Choroid plexus epithelial cell (primary cell): ENCODE measurements around the gene SORL1-AS1.

Experiments used
- DNase-seq: peaks from one replicate; pipeline ENCODE4 v3.0.0-alpha.2; 2010; ENCODE audit warnings: low read depth
- H3K4me3 ChIP-seq: 2 replicates; pipeline ENCODE4 v1.5.1; 2011; ENCODE audit warnings: low read depth, mild to moderate bottlenecking, control low read depth, low read length, moderate library complexity
- TF ChIP-seq, protein P1 (sequence below): conservative IDR thresholded peaks from 2 replicates; pipeline ENCODE4 v1.5.1; 2011; ENCODE audit warnings: low read depth, mild to moderate bottlenecking, control low read depth, inconsistent platforms, low read length, moderate library complexity

Gene SORL1-AS1

DNA sequence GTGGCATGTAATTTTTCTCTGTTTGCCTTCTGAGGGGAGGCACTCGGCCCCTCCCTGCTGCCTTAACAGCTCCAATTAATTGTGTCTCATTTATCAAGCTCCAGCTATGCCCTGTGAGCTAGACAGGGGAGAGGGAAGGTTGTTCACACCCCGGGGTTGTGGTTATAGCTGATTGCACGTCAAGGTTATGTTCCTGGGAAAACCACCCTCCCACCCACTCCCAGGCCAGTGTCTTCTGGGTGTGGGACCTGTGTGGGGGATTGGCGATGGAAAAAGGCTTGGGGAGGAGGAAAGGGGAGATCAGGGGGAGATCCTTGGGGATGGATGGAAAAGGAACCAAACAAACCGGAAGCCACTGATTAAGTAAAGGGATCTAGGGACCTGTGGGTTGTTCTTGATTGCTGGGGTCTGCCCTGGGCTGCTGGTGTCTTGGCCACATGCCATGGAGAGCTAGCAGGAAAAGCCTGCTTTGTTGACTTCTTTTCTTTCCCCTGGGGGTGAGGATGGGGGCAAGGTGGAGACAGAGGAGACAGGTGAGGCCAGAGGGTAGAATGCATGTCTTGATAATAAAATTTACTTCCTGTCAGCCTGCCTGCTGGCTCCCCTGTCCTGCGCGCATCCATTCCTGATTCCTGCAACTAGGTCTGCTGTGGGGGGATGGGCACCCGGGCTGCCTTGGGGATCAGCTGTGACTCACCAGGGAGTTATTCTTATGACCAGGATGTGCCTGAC lies 13.5 kb upstream of the SORL1-AS1 start:
- DNase-seq = peak; percentile 87
- TF ChIP-seq, protein P1, sequence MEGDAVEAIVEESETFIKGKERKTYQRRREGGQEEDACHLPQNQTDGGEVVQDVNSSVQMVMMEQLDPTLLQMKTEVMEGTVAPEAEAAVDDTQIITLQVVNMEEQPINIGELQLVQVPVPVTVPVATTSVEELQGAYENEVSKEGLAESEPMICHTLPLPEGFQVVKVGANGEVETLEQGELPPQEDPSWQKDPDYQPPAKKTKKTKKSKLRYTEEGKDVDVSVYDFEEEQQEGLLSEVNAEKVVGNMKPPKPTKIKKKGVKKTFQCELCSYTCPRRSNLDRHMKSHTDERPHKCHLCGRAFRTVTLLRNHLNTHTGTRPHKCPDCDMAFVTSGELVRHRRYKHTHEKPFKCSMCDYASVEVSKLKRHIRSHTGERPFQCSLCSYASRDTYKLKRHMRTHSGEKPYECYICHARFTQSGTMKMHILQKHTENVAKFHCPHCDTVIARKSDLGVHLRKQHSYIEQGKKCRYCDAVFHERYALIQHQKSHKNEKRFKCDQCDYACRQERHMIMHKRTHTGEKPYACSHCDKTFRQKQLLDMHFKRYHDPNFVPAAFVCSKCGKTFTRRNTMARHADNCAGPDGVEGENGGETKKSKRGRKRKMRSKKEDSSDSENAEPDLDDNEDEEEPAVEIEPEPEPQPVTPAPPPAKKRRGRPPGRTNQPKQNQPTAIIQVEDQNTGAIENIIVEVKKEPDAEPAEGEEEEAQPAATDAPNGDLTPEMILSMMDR = no peak
- H3K4me3 ChIP-seq = no peak overlapping the region

DNA sequence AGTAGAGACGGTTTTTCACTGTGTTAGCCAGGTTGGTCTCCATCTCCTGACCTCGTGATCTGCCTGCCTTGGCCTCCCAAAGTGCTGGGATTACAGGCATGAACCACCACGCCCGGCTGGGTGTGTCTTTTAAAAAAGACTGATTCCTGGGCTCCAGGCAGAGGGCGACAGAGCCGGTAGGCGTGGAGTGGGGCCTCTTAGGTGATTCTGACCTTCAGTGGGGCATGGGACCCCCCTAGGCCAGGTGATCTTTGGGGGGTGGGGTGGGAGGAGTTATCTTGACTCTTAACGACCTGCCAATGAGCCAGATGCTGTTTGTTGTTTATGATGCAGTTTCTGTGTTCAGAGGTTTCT lies 12.9 kb upstream of the SORL1-AS1 start:
- no peak overlapping the region for H3K4me3 ChIP-seq
- TF ChIP-seq, protein P1 = no peak
- no peak for DNase-seq

DNA sequence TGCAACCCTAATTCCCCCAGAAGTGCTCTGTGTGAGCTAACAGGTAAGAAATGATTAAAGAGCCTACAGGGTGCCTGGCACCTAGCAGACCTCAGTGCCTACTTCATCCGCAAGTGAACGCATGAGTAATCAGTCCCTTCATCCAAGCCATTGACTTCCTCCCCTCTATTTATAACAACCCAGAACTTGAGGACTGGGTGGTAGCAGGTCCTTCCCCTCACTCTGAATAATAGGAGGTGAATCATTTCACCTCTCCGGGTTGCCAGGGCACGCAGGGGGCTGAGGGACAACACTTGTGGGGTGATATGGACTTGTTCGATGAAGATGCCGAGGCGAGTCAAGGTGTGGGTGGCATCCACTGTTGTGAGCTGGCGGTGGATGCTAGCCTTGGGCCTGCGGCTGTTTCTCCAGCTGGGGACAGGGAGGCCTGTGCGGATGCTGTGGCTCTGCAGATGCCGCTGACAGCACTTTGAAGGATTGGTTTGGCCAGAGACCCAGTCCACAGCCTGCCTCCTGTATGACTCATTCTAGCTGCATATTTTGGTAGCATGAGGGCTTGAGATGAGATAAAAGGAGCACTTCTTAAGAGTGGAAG lies 11.7 kb upstream of the SORL1-AS1 start:
- TF ChIP-seq, protein P1 = no peak
- H3K4me3 ChIP-seq = no peak overlapping the region
- DNase-seq = peak; percentile 93

DNA sequence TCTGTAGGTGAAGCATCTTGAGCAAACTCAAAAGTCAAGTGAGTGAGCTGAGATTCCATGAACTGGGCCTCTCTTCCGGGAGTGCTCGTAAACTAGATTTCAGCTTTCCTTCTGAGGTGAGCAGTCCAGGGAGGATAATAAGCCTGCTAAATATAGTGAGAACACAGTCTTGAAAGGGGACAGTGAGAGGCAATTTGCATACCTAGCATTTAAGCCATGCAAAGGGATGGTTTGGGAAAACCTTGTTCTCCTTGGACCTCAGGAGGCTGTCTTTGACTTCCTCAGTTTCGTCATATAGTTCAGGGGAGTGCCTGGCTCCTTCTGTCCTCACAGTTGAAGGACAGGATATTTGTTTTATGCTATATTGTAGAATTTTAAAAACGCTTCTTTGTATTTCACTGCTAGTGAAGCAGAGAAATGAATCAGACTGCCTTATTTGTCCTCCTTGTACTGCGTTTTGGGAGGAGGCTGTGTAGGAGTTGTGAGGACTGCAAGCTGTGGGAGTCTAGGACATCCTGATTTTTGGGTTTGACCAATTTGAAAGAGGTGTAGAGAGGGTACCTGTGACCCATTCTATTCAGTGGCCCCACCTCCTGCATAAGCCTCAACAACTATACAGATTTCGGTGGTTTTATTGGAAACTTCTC lies 11.0 kb upstream of the SORL1-AS1 start:
- no peak overlapping the region for H3K4me3 ChIP-seq
- DNase-seq = no peak
- TF ChIP-seq, protein P1 = no peak

DNA sequence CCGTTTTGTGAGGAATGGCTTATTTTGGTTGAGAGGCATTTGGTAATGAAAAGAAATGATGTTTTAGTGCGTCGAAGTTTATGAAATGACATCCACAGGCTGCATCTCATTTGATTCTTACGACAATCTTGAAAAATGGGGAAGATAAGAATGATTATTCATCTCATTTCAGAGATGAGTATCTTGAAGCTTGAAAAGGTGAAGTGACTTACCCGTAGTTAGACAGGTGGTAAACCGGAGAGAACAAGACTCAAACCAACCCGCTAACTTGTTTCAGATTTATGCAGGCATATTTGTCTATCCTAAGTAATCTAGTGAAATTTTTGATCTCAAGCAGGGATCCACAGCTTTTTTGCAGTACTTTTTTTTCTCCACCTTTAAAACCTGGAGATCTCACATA lies 9.1 kb upstream of the SORL1-AS1 start:
- H3K4me3 ChIP-seq = no peak overlapping the region
- TF ChIP-seq, protein P1 = no peak
- DNase-seq = no peak

DNA sequence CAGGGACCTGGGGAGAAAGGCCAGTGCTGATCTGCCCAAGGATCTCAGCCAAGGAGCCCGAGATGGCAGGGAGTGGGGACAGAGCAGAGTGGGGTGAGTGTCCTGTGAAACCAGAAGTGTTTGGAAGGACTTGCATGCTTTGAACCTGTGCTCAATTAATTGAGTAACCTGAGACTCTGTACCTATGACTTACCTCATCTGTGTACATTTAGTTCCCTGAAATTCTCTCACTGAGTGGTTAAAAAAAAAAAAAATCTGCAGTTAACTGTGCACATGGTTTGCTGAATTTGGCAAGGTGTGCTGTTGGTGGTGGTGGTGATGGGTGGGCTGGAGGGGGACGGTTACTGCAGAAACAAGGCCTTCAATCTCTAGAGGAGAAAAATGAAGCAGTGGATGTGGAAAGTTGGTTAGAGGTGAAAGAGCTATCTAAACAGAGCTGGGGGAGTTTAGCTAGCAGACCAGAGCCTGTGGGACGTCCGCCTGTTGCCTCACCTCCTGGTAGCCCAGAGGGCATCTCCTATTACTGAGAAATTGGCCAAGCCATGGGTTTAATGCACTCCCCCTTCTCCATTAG lies 8.3 kb upstream of the SORL1-AS1 start:
- TF ChIP-seq, protein P1 = no peak
- H3K4me3 ChIP-seq = no peak overlapping the region
- no peak for DNase-seq
